ENCODE results near the gene FNDC3A.

FNDC3A gene

GRCh38 chr13:49084961-49085360 lies 109.2 kb downstream of the FNDC3A start:
- TF ChIP-seq CTCF (IDR thresholded peaks at IDR 0.05): no peak

- no peak for TF ChIP-seq CTCF (IDR thresholded peaks at IDR 0.05)
These were observed 111.0 kb downstream of the FNDC3A start for GRCh38 chr13:49086722-49087121.

GRCh38 chr13:49093376-49093775 lies 117.7 kb downstream of the FNDC3A start:
- no peak for TF ChIP-seq CTCF (IDR thresholded peaks at IDR 0.05)

GRCh38 chr13:49097374-49097773 lies 121.7 kb downstream of the FNDC3A start:
- no peak for TF ChIP-seq CTCF (IDR thresholded peaks at IDR 0.05)

GRCh38 chr13:49098198-49098597 lies 122.5 kb downstream of the FNDC3A start:
- TF ChIP-seq CTCF (IDR thresholded peaks at IDR 0.05): no peak

- TF ChIP-seq CTCF (IDR thresholded peaks at IDR 0.05): peak; percentile 79
These were observed 123.2 kb downstream of the FNDC3A start for GRCh38 chr13:49098771-49099512.

- no peak for TF ChIP-seq CTCF (IDR thresholded peaks at IDR 0.05)
These were observed 123.8 kb downstream of the FNDC3A start for GRCh38 chr13:49099513-49099877.
